ENCODE results near the gene CD7. TPM values are rescaled to one million over a fixed set of nuclear protein-coding genes. Genes with fewer than 3 reads are reported as not detected.

The CD7 gene
- polyA plus RNA-seq, 1 of the 3 experiments (the other 2 are of a cell fraction): 0.07 TPM

- no peak for TF ChIP-seq USF1 (IDR thresholded peaks at IDR 0.05; ENCODE audit: borderline replicate concordance, low read depth)
- TF ChIP-seq IRF3 (IDR thresholded peaks at IDR 0.05; ENCODE audit: low read depth, low read length): no peak
- TF ChIP-seq GATA2 (CRISPR knock-in tag; IDR thresholded peaks at IDR 0.05): no peak
- no peak for TF ChIP-seq TCF12 (IDR thresholded peaks at IDR 0.05)
Measured at GRCh38 chr17:82287013-82287867, 30.2 kb downstream of the CD7 start (continued).

- peaks cover 14% of the 10 kb centered on the region for H3F3A ChIP-seq (replicated peaks; ENCODE audit: insufficient read depth)
- no peaks in the 10 kb centered on the region for H3K79me2 ChIP-seq (ENCODE audit: insufficient read depth)
- H3K9me2 ChIP-seq: no peaks in the 10 kb centered on the region
- H3K4me1 ChIP-seq (ENCODE audit: control insufficient read depth in 1 of 2, insufficient read depth in 2 of 2, low read depth in 1 of 2, low read length in 1 of 2): peaks cover 23 to 32% of the 10 kb centered on the region in 2 experiments; a peak in 3 of 4 replicates
- H4K20me1 ChIP-seq (ENCODE audit: insufficient read depth): no peaks in the 10 kb centered on the region
- no peak overlapping the region for H3K4me2 ChIP-seq
- no peak overlapping the region for H3K4me3 ChIP-seq (ENCODE audit: low read depth in 2 of 2, low read length in 1 of 2)
- 81% methylated on average over 8 of the region's 8 CpGs for WGBS (ENCODE audit: low lambda C conversion rate)
- H3K9ac ChIP-seq: no peak overlapping the region
- no peaks in the 10 kb centered on the region for H3K9me3 ChIP-seq
- no peak for DNase-seq
- H3K36me3 ChIP-seq (replicated peaks in 1 of 2; ENCODE audit: control insufficient read depth in 1 of 2, insufficient read depth in 2 of 2, low read length in 1 of 2): no peaks in the 10 kb centered on the region
- no peak overlapping the region for H3K27ac ChIP-seq (ENCODE audit: low read depth in 2 of 2, low read length in 1 of 2)
- no peaks in the 10 kb centered on the region for H3K27me3 ChIP-seq (ENCODE audit: insufficient read depth)
- ChIA-PET CTCF (interaction anchor here (1.0 to 1.5 kb wide), 2 partner anchors 37 to 79 kb away, joined by 3 to 4 read pairs; no protein-coding TSS in a partner anchor), POLR2A (interaction anchor here (3.6 kb wide), 1 partner anchor 7 kb away, joined by 48 read pairs; no protein-coding TSS in a partner anchor)
- no peak for TF ChIP-seq PBX3 (IDR thresholded peaks at IDR 0.05)
- TF ChIP-seq FOXJ3 (CRISPR knock-in tag; IDR thresholded peaks at IDR 0.05): no peak
- H2AFZ ChIP-seq (ENCODE audit: low read depth): no peak overlapping the region
Measured at GRCh38 chr17:82285141-82285540, 32.3 kb downstream of the CD7 start.

GRCh38 chr17:82283208-82283749, 34.1 kb downstream of the CD7 start:
- H3F3A ChIP-seq (replicated peaks; ENCODE audit: insufficient read depth): peaks cover 8% of the 10 kb centered on the region
- H3K27me3 ChIP-seq (ENCODE audit: insufficient read depth): no peaks in the 10 kb centered on the region
- no peaks in the 10 kb centered on the region for H3K79me2 ChIP-seq (ENCODE audit: insufficient read depth)
- no peak overlapping the region for H2AFZ ChIP-seq (ENCODE audit: low read depth)
- no peaks in the 10 kb centered on the region for H3K9me3 ChIP-seq
- POLR2A ChIA-PET: interaction anchor here (1.0 to 3.6 kb wide), 7 partner anchors 9 to 185 kb away, joined by 3 to 48 read pairs (median 5); partner anchors contain the start of genes CSNK1D and FASN
- DNase-seq: peak; percentile 96
- H3K4me2 ChIP-seq: peak overlapping the region; percentile 72
- H3K4me3 ChIP-seq (ENCODE audit: low read depth in 2 of 2, low read length in 1 of 2): no peak overlapping the region
- peak overlapping the region in 1 of 2 experiments; percentile 39; a peak in 1 of 4 replicates for H3K27ac ChIP-seq (ENCODE audit: low read depth in 2 of 2, low read length in 1 of 2)
- CTCF ChIA-PET: interaction anchor here (0.6 to 2.9 kb wide), 12 partner anchors 9 to 77 kb away, joined by 3 to 24 read pairs (median 6); partner anchors contain the start of gene CSNK1D
- no peak overlapping the region for H3K9ac ChIP-seq
- H3K4me1 ChIP-seq (ENCODE audit: control insufficient read depth in 1 of 2, insufficient read depth in 2 of 2, low read depth in 1 of 2, low read length in 1 of 2): peaks cover 23 to 27% of the 10 kb centered on the region in 2 experiments; a peak in 3 of 4 replicates
- no peaks in the 10 kb centered on the region for H4K20me1 ChIP-seq (ENCODE audit: insufficient read depth)
- no peaks in the 10 kb centered on the region for H3K9me2 ChIP-seq
- H3K36me3 ChIP-seq (replicated peaks in 1 of 2; ENCODE audit: control insufficient read depth in 1 of 2, insufficient read depth in 2 of 2, low read length in 1 of 2): no peaks in the 10 kb centered on the region
- WGBS (ENCODE audit: low lambda C conversion rate): 32% methylated on average over 4 of the region's 13 CpGs
- peak; percentile 89 for TF ChIP-seq TCF12 (IDR thresholded peaks at IDR 0.05)
- peak; percentile 80 for TF ChIP-seq CHD2 (IDR thresholded peaks at IDR 0.05; ENCODE audit: low read length, partially characterized antibody)
- no peak for TF ChIP-seq GABPA (IDR thresholded peaks at IDR 0.05; ENCODE audit: low read depth)
- no peak for TF ChIP-seq USF2 (IDR thresholded peaks at IDR 0.05; ENCODE audit: borderline replicate concordance, low read depth, low read length)
- TF ChIP-seq FOXM1 (IDR thresholded peaks at IDR 0.05; ENCODE audit: low read depth): no peak
- TF ChIP-seq MXI1 (IDR thresholded peaks at IDR 0.05; ENCODE audit: low read depth, low read length): peak; percentile 88
- TF ChIP-seq RXRA (IDR thresholded peaks at IDR 0.05; ENCODE audit: borderline replicate concordance, low read depth): no peak; the same call in 1 of the 2 replicates
- no peak for TF ChIP-seq TEAD4 (IDR thresholded peaks at IDR 0.05; ENCODE audit: borderline replicate concordance, insufficient read depth)
- no peak for TF ChIP-seq ELF1 (IDR thresholded peaks at IDR 0.05)
- no peak for TF ChIP-seq NRF1 (IDR thresholded peaks at IDR 0.05; ENCODE audit: low read depth, low read length)
- 0 out of 2 replicates have a peak, but pooled peaks have one; percentile 27 for TF ChIP-seq GATA2 (CRISPR knock-in tag; IDR thresholded peaks at IDR 0.05)
- TF ChIP-seq JUND (IDR thresholded peaks at IDR 0.05): no peak; the same call in 1 of the 2 replicates
- TF ChIP-seq NFIC (IDR thresholded peaks at IDR 0.05; ENCODE audit: borderline replicate concordance): peak; percentile 99
- TF ChIP-seq MAX (IDR thresholded peaks at IDR 0.05; ENCODE audit: low read depth): peak; percentile 85
- peak; percentile 69; the same call in 1 of the 2 replicates for TF ChIP-seq PBX3 (IDR thresholded peaks at IDR 0.05)

All from SK-N-SH (cell line).